ENCODE results near the gene PARN.

DNA sequence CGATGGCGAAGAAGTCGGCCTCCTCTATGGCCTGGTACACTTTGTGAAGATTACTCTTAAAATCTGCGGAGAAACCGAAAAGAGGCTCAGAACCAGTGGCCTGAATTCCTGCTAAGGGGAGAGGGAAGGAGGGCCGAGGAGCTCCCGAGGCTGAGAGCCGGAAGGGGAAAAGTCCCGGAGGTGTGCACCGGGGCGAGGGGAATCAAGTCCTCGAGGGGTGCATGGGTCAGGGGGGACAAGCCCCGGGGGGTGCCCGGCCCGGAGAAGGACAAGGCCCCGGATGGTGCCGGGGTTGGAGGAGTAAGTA, 495 bp downstream of the PARN start:
- TF ChIP-seq, protein P1, sequence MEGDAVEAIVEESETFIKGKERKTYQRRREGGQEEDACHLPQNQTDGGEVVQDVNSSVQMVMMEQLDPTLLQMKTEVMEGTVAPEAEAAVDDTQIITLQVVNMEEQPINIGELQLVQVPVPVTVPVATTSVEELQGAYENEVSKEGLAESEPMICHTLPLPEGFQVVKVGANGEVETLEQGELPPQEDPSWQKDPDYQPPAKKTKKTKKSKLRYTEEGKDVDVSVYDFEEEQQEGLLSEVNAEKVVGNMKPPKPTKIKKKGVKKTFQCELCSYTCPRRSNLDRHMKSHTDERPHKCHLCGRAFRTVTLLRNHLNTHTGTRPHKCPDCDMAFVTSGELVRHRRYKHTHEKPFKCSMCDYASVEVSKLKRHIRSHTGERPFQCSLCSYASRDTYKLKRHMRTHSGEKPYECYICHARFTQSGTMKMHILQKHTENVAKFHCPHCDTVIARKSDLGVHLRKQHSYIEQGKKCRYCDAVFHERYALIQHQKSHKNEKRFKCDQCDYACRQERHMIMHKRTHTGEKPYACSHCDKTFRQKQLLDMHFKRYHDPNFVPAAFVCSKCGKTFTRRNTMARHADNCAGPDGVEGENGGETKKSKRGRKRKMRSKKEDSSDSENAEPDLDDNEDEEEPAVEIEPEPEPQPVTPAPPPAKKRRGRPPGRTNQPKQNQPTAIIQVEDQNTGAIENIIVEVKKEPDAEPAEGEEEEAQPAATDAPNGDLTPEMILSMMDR (IDR thresholded peaks at IDR 0.05; ENCODE audit: control extremely low read depth in 1 of 3, insufficient read depth in 1 of 3, low read depth in 1 of 3, low read length in 3 of 3), result no peak; a peak in 1 of 4 replicates
- TF ChIP-seq EZH2 (IDR thresholded peaks at IDR 0.05; ENCODE audit: low read depth, low read length, severe bottlenecking), result no peak
- no peak for TF ChIP-seq EP300 (IDR thresholded peaks at IDR 0.05; ENCODE audit: borderline replicate concordance in 1 of 2, low read depth in 2 of 2, low read length in 2 of 2)
- TF ChIP-seq HDAC2 (IDR thresholded peaks at IDR 0.05; ENCODE audit: borderline replicate concordance in 1 of 2, low read depth in 2 of 2, low read length in 2 of 2), result no peak
- TF ChIP-seq POLR2A (IDR thresholded peaks at IDR 0.05; ENCODE audit: control extremely low read depth in 1 of 2, low read depth in 2 of 2, low read length in 2 of 2), result no peak
- TF ChIP-seq, protein P2, sequence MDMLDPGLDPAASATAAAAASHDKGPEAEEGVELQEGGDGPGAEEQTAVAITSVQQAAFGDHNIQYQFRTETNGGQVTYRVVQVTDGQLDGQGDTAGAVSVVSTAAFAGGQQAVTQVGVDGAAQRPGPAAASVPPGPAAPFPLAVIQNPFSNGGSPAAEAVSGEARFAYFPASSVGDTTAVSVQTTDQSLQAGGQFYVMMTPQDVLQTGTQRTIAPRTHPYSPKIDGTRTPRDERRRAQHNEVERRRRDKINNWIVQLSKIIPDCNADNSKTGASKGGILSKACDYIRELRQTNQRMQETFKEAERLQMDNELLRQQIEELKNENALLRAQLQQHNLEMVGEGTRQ (IDR thresholded peaks at IDR 0.05; ENCODE audit: low read length), result no peak
- no peak for TF ChIP-seq TCF12 (IDR thresholded peaks at IDR 0.05; ENCODE audit: low read depth, low read length)
- TF ChIP-seq YY1 (IDR thresholded peaks at IDR 0.05; ENCODE audit: low read depth, low read length), result no peak
- TF ChIP-seq JUND (IDR thresholded peaks at IDR 0.05; ENCODE audit: low read length), result no peak
- no peak for TF ChIP-seq BCL11A (IDR thresholded peaks at IDR 0.05; ENCODE audit: low read depth in 2 of 2, low read length in 2 of 2)
- no peak for TF ChIP-seq NRF1 (IDR thresholded peaks at IDR 0.05; ENCODE audit: low read depth, low read length)
- TF ChIP-seq BRCA1 (IDR thresholded peaks at IDR 0.05; ENCODE audit: low read depth, low read length), result no peak
- no peak for TF ChIP-seq POLR2AphosphoS5 (IDR thresholded peaks at IDR 0.05; ENCODE audit: low read depth, low read length)
